SK-N-SH treated with all-trans-retinoic acid at 6 μM for 48 hours (cell line): ENCODE data around the gene PRELID1.
A peak's percentile ranks its signal among the peaks of the same experiment; 100 is the strongest.
"Not testable (repeated sequence)": the region's sequence is repeated elsewhere in the genome, so short reads cannot be mapped to it uniquely, and the experiment has no call there.

Source experiments
- ATAC-seq: fragments of 200-7000 bp; cut with Tn5 transposase; 3 replicates; pipeline ENCODE4 v1.9.1; 2020; ENCODE audit warnings: mild to moderate bottlenecking, moderate library complexity
- ARNTL ChIP-seq: fragments of 450-650 bp; formaldehyde crosslinking; IDR thresholded peaks from 2 replicates; pipeline ENCODE4 v1.5.0; 2020; ENCODE audit warnings: low read depth, mild to moderate bottlenecking, moderate library complexity, borderline replicate concordance
- BACH2 ChIP-seq: fragments of 250-450 bp; sonication (Bioruptor Pico); IDR thresholded peaks from 2 replicates; pipeline ENCODE4 v1.9.0; 2021; ENCODE audit warnings: mild to moderate bottlenecking, borderline replicate concordance
- CSDC2 ChIP-seq: fragments of 250-450 bp; sonication (Bioruptor Pico); IDR thresholded peaks from 2 replicates; pipeline ENCODE4 v1.5.0; 2020; ENCODE audit warnings: mild to moderate bottlenecking, moderate library complexity
- GLIS3 ChIP-seq: fragments of 250-450 bp; sonication (Bioruptor Pico); IDR thresholded peaks from 2 replicates; pipeline ENCODE4 v1.5.0; 2020; ENCODE audit warnings: mild to moderate bottlenecking, moderate library complexity
- ISL1 ChIP-seq: fragments of 250-450 bp; sonication (Bioruptor Pico); IDR thresholded peaks from 2 replicates; pipeline ENCODE4 v2.1.2; 2022; ENCODE audit warnings: mild to moderate bottlenecking, moderate library complexity
- OSR1 ChIP-seq: fragments of 250-450 bp; sonication (Bioruptor Pico); IDR thresholded peaks from 2 replicates; pipeline ENCODE4 v1.8.0; 2022; ENCODE audit warnings: moderate library complexity, mild to moderate bottlenecking, inconsistent platforms
- PATZ1 ChIP-seq: fragments of 250-450 bp; sonication (Bioruptor Pico); IDR thresholded peaks from 2 replicates; pipeline ENCODE4 v1.8.0; 2020; ENCODE audit warnings: mild to moderate bottlenecking, moderate library complexity, borderline replicate concordance
- POU6F1 ChIP-seq: fragments of 250-450 bp; sonication (Bioruptor Pico); IDR thresholded peaks from 2 replicates; pipeline ENCODE4 v1.8.0; 2021; ENCODE audit warnings: low read depth, mild to moderate bottlenecking, moderate library complexity, borderline replicate concordance
- PPARA ChIP-seq: fragments of 250-450 bp; sonication (Bioruptor Pico); IDR thresholded peaks from 2 replicates; pipeline ENCODE4 v1.5.0; 2020; ENCODE audit warnings: mild to moderate bottlenecking, borderline replicate concordance
- RARB ChIP-seq: fragments of 250-450 bp; sonication (Bioruptor Pico); IDR thresholded peaks from 2 replicates; pipeline ENCODE4 v1.8.0; 2021; ENCODE audit warnings: mild to moderate bottlenecking, moderate library complexity
- SNAI2 ChIP-seq: fragments of 250-450 bp; sonication (Bioruptor Pico); IDR thresholded peaks from 2 replicates; pipeline ENCODE4 v1.5.0; 2020; ENCODE audit warnings: mild to moderate bottlenecking, moderate library complexity
- TCF4 ChIP-seq: fragments of 250-450 bp; sonication (Bioruptor Pico); IDR thresholded peaks from 2 replicates; pipeline ENCODE4 v1.8.0; 2021; ENCODE audit warnings: mild to moderate bottlenecking, moderate library complexity, borderline replicate concordance
- TOX ChIP-seq: fragments of 250-450 bp; sonication (Bioruptor Pico); IDR thresholded peaks from 2 replicates; pipeline ENCODE4 v1.8.0; 2021; ENCODE audit warnings: mild to moderate bottlenecking, moderate library complexity, borderline replicate concordance
- ZC3H10 ChIP-seq: fragments of 250-450 bp; sonication (Bioruptor Pico); IDR thresholded peaks from 2 replicates; pipeline ENCODE4 v1.5.1; 2021; ENCODE audit warnings: mild to moderate bottlenecking, moderate library complexity
- ZFP3 ChIP-seq: fragments of 250-450 bp; sonication (Bioruptor Pico); IDR thresholded peaks from 2 replicates; pipeline ENCODE4 v1.5.0; 2020; ENCODE audit warnings: mild to moderate bottlenecking, moderate library complexity
- ZFP30 ChIP-seq: fragments of 450-650 bp; formaldehyde crosslinking; IDR thresholded peaks from 2 replicates; pipeline ENCODE4 v1.5.0; 2022; ENCODE audit warnings: mild to moderate bottlenecking, moderate library complexity
- ZNF565 ChIP-seq: fragments of 450-650 bp; formaldehyde crosslinking; conservative IDR thresholded peaks from 2 replicates; pipeline ENCODE4 v1.5.0; 2020; ENCODE audit warnings: low read depth, mild to moderate bottlenecking, moderate library complexity

The PRELID1 gene

GRCh38 chr5:177302354-177303110 lies 1.1 kb upstream of the PRELID1 start (continued):
- TF ChIP-seq POU6F1 (no peak), ZFP30 (CRISPR knock-in tag) (no peak), CSDC2 (CRISPR knock-in tag) (no peak), BACH2 (CRISPR knock-in tag) (no peak), GLIS3 (no peak), PATZ1 (CRISPR knock-in tag) (no peak), ZFP3 (CRISPR knock-in tag) (no peak)

- no peak for ATAC-seq
- no peak for TF ChIP-seq ZNF565 (CRISPR knock-in tag)
- no peak for TF ChIP-seq BACH2 (CRISPR knock-in tag)
- TF ChIP-seq PPARA (CRISPR knock-in tag): no peak
- TF ChIP-seq ZC3H10 (CRISPR knock-in tag): no peak
- TF ChIP-seq POU6F1: no peak
- no peak for TF ChIP-seq GLIS3
- TF ChIP-seq TCF4 (CRISPR knock-in tag): no peak
- TF ChIP-seq SNAI2 (CRISPR knock-in tag): no peak
- no peak for TF ChIP-seq OSR1 (CRISPR knock-in tag)
- no peak for TF ChIP-seq ISL1 (CRISPR knock-in tag)
- TF ChIP-seq TOX (CRISPR knock-in tag): no peak
- TF ChIP-seq RARB (CRISPR knock-in tag): no peak
- TF ChIP-seq, all 23 proteins: peak for 0
These were observed 359 bp downstream of the PRELID1 start for GRCh38 chr5:177303925-177304391.

- TF ChIP-seq BACH2 (CRISPR knock-in tag): no peak
- no peak for TF ChIP-seq ZFP3 (CRISPR knock-in tag)
- TF ChIP-seq SNAI2 (CRISPR knock-in tag): no peak
- no peak for TF ChIP-seq POU6F1
- no peak for TF ChIP-seq PATZ1 (CRISPR knock-in tag)
- no peak for TF ChIP-seq ISL1 (CRISPR knock-in tag)
- TF ChIP-seq ARNTL (CRISPR knock-in tag): no peak
- peak; percentile 9; the same call in 1 of the 3 replicates for ATAC-seq
These were observed 957 bp downstream of the PRELID1 start for GRCh38 chr5:177304392-177305119.

- ATAC-seq: not testable (repeated sequence)
These were observed 2.6 kb downstream of the PRELID1 start for GRCh38 chr5:177306103-177306640.
